HTR-8/SVneo (cell line): ENCODE results near the gene PIGBOS1.

ENCODE experiments used
- DNase-seq: peaks from one replicate; pipeline ENCODE4 v3.0.0; 2011; ENCODE audit warnings: low spot score, mixed read lengths; ENCODE audit not compliant: insufficient read length
- FAIRE-seq: peaks from 2 replicates; lab custom pipeline; 2011; peaks lifted over from hg19 to GRCh38; lab: Jason Lieb, UNC

Gene PIGBOS1

GRCh38 chr15:55318588-55319494, at the start of gene PIGBOS1, which contains the start of gene PIGB:
PIGBOS1 (minus strand) TSS chr15:55319123; CDS start chr15:55317792, 1,331 bp downstream.
PIGB (plus strand) TSS chr15:55319222; CDS start chr15:55319251, 29 bp downstream.
- peak; percentile 28 for FAIRE-seq

GRCh38 chr15:55366981-55367380, 48.1 kb upstream of the PIGBOS1 start:
- DNase-seq (no peak), FAIRE-seq (no peak)

More at GRCh38 chr15:55318588-55319494, at the start of gene PIGBOS1, which contains the start of gene PIGB:
- peak; percentile 75 for DNase-seq

GRCh38 chr15:55362641-55363040, 43.7 kb upstream of the PIGBOS1 start:
- DNase-seq, result no peak
- no peak for FAIRE-seq

- FAIRE-seq (no peak), DNase-seq (no peak)
These were observed 42.1 kb upstream of the PIGBOS1 start for GRCh38 chr15:55361048-55361447.

GRCh38 chr15:55360256-55360655, 41.3 kb upstream of the PIGBOS1 start:
- FAIRE-seq (no peak), DNase-seq (no peak)

GRCh38 chr15:55358471-55358870, 39.5 kb upstream of the PIGBOS1 start:
- no peak for DNase-seq

GRCh38 chr15:55357774-55358173, 38.9 kb upstream of the PIGBOS1 start:
- FAIRE-seq, result no peak

More at GRCh38 chr15:55358471-55358870, 39.5 kb upstream of the PIGBOS1 start:
- FAIRE-seq, result no peak

GRCh38 chr15:55356985-55357585, 38.2 kb upstream of the PIGBOS1 start:
- FAIRE-seq, result no peak
- no peak for DNase-seq

More at GRCh38 chr15:55357774-55358173, 38.9 kb upstream of the PIGBOS1 start:
- DNase-seq, result no peak

- DNase-seq (no peak), FAIRE-seq (no peak)
These were observed 34.1 kb upstream of the PIGBOS1 start for GRCh38 chr15:55353025-55353424.

- FAIRE-seq (no peak), DNase-seq (no peak)
These were observed 30.4 kb upstream of the PIGBOS1 start for GRCh38 chr15:55349282-55349681.

GRCh38 chr15:55348281-55348778, 29.4 kb upstream of the PIGBOS1 start:
- DNase-seq (no peak), FAIRE-seq (no peak)

GRCh38 chr15:55344206-55344605, 25.3 kb upstream of the PIGBOS1 start:
- DNase-seq (no peak), FAIRE-seq (no peak)

GRCh38 chr15:55343168-55343567, 24.2 kb upstream of the PIGBOS1 start:
- FAIRE-seq (no peak), DNase-seq (no peak)

GRCh38 chr15:55337160-55337559, 18.2 kb upstream of the PIGBOS1 start:
- FAIRE-seq (no peak), DNase-seq (no peak)

GRCh38 chr15:55334997-55335396, 16.1 kb upstream of the PIGBOS1 start:
- FAIRE-seq (peak; percentile 81), DNase-seq (no peak)

GRCh38 chr15:55334371-55334770, 15.4 kb upstream of the PIGBOS1 start:
- no peak for FAIRE-seq
- DNase-seq, result no peak

GRCh38 chr15:55327387-55327786, 8.5 kb upstream of the PIGBOS1 start:
- FAIRE-seq, result no peak
- no peak for DNase-seq

GRCh38 chr15:55322467-55322866, 3.5 kb upstream of the PIGBOS1 start:
- DNase-seq, result no peak
- no peak for FAIRE-seq

- FAIRE-seq, result no peak
- DNase-seq, result no peak
These were observed 2.0 kb upstream of the PIGBOS1 start for GRCh38 chr15:55320963-55321362.

- DNase-seq (no peak), FAIRE-seq (no peak)
These were observed 1.3 kb upstream of the PIGBOS1 start for GRCh38 chr15:55320238-55320550.
